Psoas muscle (tissue), 8 donors: ENCODE data around the gene UBE2S. TPM values are rescaled to one million over a fixed set of nuclear protein-coding genes. Genes with fewer than 3 reads are reported as not detected.
"Not testable (repeated sequence)": the region's sequence is repeated elsewhere in the genome, so short reads cannot be mapped to it uniquely, and the experiment has no call there.

Experiments
- ATAC-seq, 4 donors: fragments of 200-7000 bp; cut with Tn5 transposase; one replicate each; pipeline ENCODE4 v1.9.1; 2020; ENCODE audit warnings: moderate library complexity in 3 of 4, mild to moderate bottlenecking in 2 of 4
- DNase-seq, 2 donors: peaks; one replicate each; pipeline ENCODE4 v3.0.0-alpha.2; 2020
- H3K27ac ChIP-seq: fragments of 200-600 bp; one replicate; pipeline ENCODE4 v1.8.0; 2022
- H3K27me3 ChIP-seq, 3 donors: fragments of 200-600 bp in 1 of 3; one replicate each; pipeline versions ENCODE4 v1.6.1 to v1.8.0; 2013 to 2022; ENCODE audit warnings: low read length in 2 of 3, mild to moderate bottlenecking in 2 of 3, moderate library complexity in 1 of 3; ENCODE audit not compliant: insufficient read depth in 3 of 3
- H3K36me3 ChIP-seq, 2 donors: fragments of 200-600 bp in 1 of 2; one replicate each; pipeline versions ENCODE4 v1.6.1 to v1.8.0; 2013 to 2022; ENCODE audit warnings: low read depth in 1 of 2, mild to moderate bottlenecking in 1 of 2, moderate library complexity in 1 of 2; ENCODE audit not compliant: insufficient read depth in 1 of 2
- H3K4me1 ChIP-seq: fragments of 200-600 bp; one replicate; pipeline ENCODE4 v1.8.0; 2022
- H3K4me3 ChIP-seq: fragments of 200-600 bp; one replicate; pipeline ENCODE4 v1.8.0; 2022; ENCODE audit warnings: mild to moderate bottlenecking
- H3K9me3 ChIP-seq: fragments of 200-600 bp; one replicate; pipeline ENCODE4 v1.8.0; 2022
- WGBS, 3 donors: extraction: QIAGEN DNeasy Blood & Tissue Kit; methylation state at CpG; one replicate each; pipeline versions ENCODE4 v1.1.6 to v1.1.7; 2013; 5-methylcytosine and 5-hydroxymethylcytosine counted together
- intact Hi-C, 2 donors: fragments of 100-400 bp; cut with DNase I; formaldehyde crosslinking; loops; one replicate each; pipeline versions ENCODE4 v1.11.0 to v1.14.2; 2022
- polyA plus RNA-seq, 3 donors: library from polyadenylated mRNA; stranded (reverse); fragments of 200-250 nt; gene quantifications; one replicate each; pipeline ENCODE4 v1.2.3, GENCODE V29; 2013
- total RNA-seq, 4 donors: library from RNA; stranded (reverse); fragmentation: NEBNext Ultra II Directional in 2 of 4; extraction: Animal tissue kit (Norgen Biotek cat#: 25700) in 2 of 4; gene quantifications; one replicate each; pipeline versions ENCODE4 v1.2.1 to v1.2.4, GENCODE V29; 2021 to 2023
- TF ChIP-seq, protein P1 (sequence below): fragments of 200-600 bp; IDR thresholded peaks from one replicate; pipeline ENCODE4 v1.8.0; 2022; ENCODE audit warnings: antibody characterized with exemption
- donor health status: healthy with polysubstance abuse.
- donor health status: DM: no; HTN: no; CAD: no; lungs with moderate emphysema.
- donor health status: Bipolar disorder and iron deficiency.
- donor health status: healthy.
- donor health status: DM: yes; HTN: yes; CAD: no.
- donor health status: DM: no; HTN: no; CAD: no.
- donor health status: DM: no; HTN: no; CAD: no.
- donor health status: DM: yes; HTN: yes; CAD: no.

UBE2S gene
- total and polyA plus RNA-seq, 7 donors = 5.6 to 26.7 (median 17.9) TPM

DNA sequence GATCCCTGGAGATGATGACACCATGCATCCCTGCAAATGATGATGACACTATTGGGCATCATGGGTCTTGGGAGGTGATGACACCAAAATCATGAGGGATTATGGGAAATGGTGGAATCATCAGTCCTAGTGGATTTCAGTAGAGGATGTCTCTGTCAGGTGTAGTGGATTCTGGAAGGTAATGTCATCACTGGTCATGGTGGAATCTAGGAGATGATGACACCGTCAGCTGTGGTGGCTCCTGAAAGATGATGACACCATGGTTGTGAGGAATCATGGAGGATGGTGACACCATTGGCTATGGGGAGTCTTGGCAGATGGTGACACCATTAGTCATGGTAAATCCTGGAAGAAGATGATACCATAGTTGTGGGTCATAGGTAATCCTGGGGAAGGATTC is 23.6 kb upstream of the UBE2S start:
- ATAC-seq (no peak), DNase-seq (no peak)
- Histone ChIP-seq H3K4me1 (no peaks in the 10 kb centered on the region), H3K36me3 (no peaks in the 10 kb centered on the region), H3K27ac (no peak overlapping the region), H3K27me3 (peaks cover 0 to 59% (median 32%) of the 10 kb centered on the region in 3 donors), H3K9me3 (no peaks in the 10 kb centered on the region), H3K4me3 (no peak overlapping the region)
- intact Hi-C loops = no loop called here
- 83 to 100% (median 96%) methylated on average over 1 of the region's 1 CpG for WGBS, 3 donors
- TF ChIP-seq, protein P1, sequence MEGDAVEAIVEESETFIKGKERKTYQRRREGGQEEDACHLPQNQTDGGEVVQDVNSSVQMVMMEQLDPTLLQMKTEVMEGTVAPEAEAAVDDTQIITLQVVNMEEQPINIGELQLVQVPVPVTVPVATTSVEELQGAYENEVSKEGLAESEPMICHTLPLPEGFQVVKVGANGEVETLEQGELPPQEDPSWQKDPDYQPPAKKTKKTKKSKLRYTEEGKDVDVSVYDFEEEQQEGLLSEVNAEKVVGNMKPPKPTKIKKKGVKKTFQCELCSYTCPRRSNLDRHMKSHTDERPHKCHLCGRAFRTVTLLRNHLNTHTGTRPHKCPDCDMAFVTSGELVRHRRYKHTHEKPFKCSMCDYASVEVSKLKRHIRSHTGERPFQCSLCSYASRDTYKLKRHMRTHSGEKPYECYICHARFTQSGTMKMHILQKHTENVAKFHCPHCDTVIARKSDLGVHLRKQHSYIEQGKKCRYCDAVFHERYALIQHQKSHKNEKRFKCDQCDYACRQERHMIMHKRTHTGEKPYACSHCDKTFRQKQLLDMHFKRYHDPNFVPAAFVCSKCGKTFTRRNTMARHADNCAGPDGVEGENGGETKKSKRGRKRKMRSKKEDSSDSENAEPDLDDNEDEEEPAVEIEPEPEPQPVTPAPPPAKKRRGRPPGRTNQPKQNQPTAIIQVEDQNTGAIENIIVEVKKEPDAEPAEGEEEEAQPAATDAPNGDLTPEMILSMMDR = no peak

DNA sequence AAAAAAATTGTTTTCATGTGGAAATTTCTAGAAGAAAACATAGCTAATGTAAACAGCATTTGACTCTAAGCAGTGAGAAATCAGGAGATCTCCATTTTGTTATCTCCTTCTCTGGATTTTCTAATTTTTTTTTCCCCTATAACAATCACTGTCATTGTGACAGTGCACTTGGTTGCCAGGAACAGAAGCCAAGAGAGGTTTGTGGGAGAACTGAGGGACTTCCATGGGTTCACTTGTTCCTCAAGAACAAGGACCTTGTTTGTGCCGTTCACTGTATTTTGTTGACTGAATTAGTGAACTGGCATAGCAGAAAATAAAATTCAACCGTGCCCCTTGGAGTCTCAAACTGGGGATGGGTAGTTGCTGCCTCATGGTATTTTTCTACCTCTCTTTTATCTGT is 18.5 kb upstream of the UBE2S start:
- intact Hi-C loops = no loop called here
- Histone ChIP-seq H3K27ac (no peak overlapping the region), H3K4me3 (no peak overlapping the region), H3K27me3 (peaks cover 0 to 57% (median 9%) of the 10 kb centered on the region in 3 donors), H3K36me3 (no peaks in the 10 kb centered on the region), H3K9me3 (no peaks in the 10 kb centered on the region), H3K4me1 (no peaks in the 10 kb centered on the region)
- ATAC-seq (no peak), DNase-seq (no peak)
- 26 to 38% (median 29%) methylated on average over 2 of the region's 2 CpGs for WGBS, 3 donors
- TF ChIP-seq, protein P1 = no peak

DNA sequence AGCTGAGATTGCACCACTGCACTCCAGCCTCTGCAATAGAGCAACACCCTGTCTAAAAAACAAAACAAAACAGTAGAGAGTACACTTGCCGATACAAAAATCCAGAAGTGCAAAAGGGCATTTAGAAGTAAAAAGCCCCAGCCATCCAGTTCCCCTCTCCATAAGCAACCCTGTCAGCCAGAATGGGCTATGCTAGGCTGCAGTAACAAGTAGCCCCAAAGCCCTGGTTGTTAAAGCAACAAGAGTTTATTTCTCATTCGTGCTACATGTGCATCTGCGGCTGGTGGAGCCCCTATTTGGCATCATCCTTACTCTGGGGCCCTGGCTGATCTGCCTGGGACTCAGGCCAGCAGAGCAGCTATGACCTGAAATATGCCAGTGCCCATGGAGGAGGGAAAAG is 16.9 kb upstream of the UBE2S start:
- Histone ChIP-seq H3K27me3 (peaks cover 0 to 53% (median 7%) of the 10 kb centered on the region in 3 donors), H3K9me3 (no peaks in the 10 kb centered on the region), H3K4me1 (no peaks in the 10 kb centered on the region), H3K27ac (no peak overlapping the region), H3K4me3 (no peak overlapping the region), H3K36me3 (no peaks in the 10 kb centered on the region)
- DNase-seq (peak in 1 of 2 donors; percentile 12), ATAC-seq (no peak)
- WGBS, 3 donors = 39 to 51% (median 51%) methylated on average over 3 of the region's 3 CpGs
- intact Hi-C loops = no loop called here
- TF ChIP-seq, protein P1 = no peak

DNA sequence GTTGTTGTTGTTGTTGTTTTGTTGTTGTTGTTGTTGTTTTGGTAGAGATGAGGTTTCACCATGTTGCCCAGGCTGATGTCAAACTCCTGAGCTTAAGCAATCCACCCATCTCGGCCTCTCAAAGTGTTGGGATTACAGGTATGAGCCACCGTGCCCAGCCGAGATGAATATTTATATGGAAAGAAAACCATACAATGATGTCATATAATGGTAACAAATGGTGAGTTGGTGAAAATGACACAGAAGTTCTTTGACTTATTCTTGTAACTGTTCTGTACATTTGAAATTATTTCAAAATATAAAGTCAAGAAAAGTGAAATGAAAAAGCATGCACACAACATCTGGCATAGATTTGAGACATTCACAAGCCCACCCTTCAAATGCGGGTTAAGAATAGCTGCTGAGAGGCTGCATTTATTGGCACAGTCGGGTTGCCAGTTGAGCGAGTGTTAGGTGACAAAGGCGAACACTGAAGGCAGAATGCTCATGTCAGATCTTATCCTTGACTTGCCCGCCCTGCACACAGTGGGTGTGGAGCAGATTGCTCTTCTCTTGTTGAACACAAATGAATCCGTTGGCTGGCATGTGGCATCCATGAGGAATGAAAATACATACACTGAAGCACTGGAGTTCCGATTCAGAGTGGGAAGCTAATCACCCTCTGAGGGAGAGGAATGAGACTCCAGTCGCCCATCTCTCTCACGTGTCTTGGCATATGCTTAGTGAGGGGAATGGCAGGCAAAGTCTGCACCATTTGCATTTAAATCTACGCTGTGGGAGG is 15.8 kb upstream of the UBE2S start:
- H3K36me3 ChIP-seq = no peaks in the 10 kb centered on the region
- H3K4me3 ChIP-seq = no peak overlapping the region
- TF ChIP-seq, protein P1 = no peak
- H3K27ac ChIP-seq = no peak overlapping the region
- ATAC-seq (no peak), DNase-seq (peak in 1 of 2 donors; percentile 6)
- 55 to 57% (median 57%) methylated on average over 13 of the region's 13 CpGs for WGBS, 3 donors
- intact Hi-C loops = no loop called here
- peaks cover 0 to 42% (median 6%) of the 10 kb centered on the region in 3 donors for H3K27me3 ChIP-seq
- H3K9me3 ChIP-seq = no peaks in the 10 kb centered on the region
- no peaks in the 10 kb centered on the region for H3K4me1 ChIP-seq

DNA sequence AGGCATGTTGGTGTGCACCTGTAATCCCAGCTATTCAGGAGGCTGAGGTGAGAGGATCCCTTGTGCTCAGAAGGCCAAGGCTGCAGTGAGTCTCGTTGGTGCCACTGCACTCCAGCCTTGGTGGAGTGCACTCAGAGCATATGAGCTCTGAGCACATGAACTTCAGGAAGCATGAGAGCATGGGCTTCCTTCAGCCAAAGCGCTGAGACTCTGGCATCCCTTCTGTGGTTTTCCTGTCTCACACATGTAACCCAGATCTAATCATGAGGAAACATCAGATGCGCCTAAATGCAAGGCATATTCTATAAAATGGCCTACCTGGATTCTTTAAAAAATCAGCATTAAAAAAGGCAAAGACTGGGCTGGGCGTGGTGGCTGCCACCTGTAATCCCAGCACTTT is 13.7 kb upstream of the UBE2S start:
- H3K27ac ChIP-seq, intact Hi-C loops, H3K4me3 ChIP-seq, H3K4me1 ChIP-seq, ATAC-seq, DNase-seq, H3K9me3 ChIP-seq, H3K36me3 ChIP-seq: not testable (repeated sequence)
- 54 to 64% (median 61%) methylated on average over 4 of the region's 4 CpGs for WGBS, 3 donors
- H3K27me3 ChIP-seq = peaks cover 0 to 40% (median 3%) of the 10 kb centered on the region in 3 donors
